Kidney epithelial cell (primary cell): ENCODE results near the gene CORO6. TPM values are rescaled to one million over a fixed set of nuclear protein-coding genes. Genes with fewer than 3 reads are reported as not detected.
A peak's percentile ranks its signal among the peaks of the same experiment; 100 is the strongest.

Experiments
- DNase-seq: peaks from one replicate; pipeline ENCODE4 v3.0.0-alpha.2; 2010; ENCODE audit warnings: low read depth
- H3K27me3 ChIP-seq: 2 replicates; pipeline ENCODE4 v1.6.0; 2011; ENCODE audit warnings: low read length; ENCODE audit not compliant: control insufficient read depth, insufficient read depth
- H3K36me3 ChIP-seq: 2 replicates; pipeline ENCODE4 v1.5.1; 2011; ENCODE audit warnings: low read length; ENCODE audit not compliant: control insufficient read depth, insufficient read depth
- H3K4me3 ChIP-seq: 2 replicates; pipeline ENCODE4 v1.5.1; 2011; ENCODE audit warnings: low read depth, mild to moderate bottlenecking, control low read depth, low read length
- CTCF ChIP-seq: IDR thresholded peaks from 2 replicates; pipeline ENCODE4 v1.5.1; 2011; ENCODE audit warnings: mild to moderate bottlenecking, moderate library complexity, low read length, control low read depth, inconsistent platforms; ENCODE audit not compliant: insufficient read depth, poor library complexity, severe bottlenecking
- total RNA-seq: library from RNA; depleted of rRNA; stranded (reverse); fragments of >200 nt; gene quantifications from 2 replicates; pipeline ENCODE4 v1.2.3, GENCODE V29; 2015

The CORO6 gene
- total RNA-seq, 1 donor from 2014 or later = 2.2 TPM

GRCh38 chr17:29586676-29587469 lies 35.8 kb downstream of the CORO6 start:
- H3K36me3 ChIP-seq = no peaks in the 10 kb centered on the region
- no peak for TF ChIP-seq CTCF
- DNase-seq = no peak
- H3K27me3 ChIP-seq = no peaks in the 10 kb centered on the region
- H3K4me3 ChIP-seq = no peak overlapping the region

GRCh38 chr17:29585080-29585751 lies 37.5 kb downstream of the CORO6 start:
- H3K4me3 ChIP-seq = no peak overlapping the region
- DNase-seq = no peak
- H3K27me3 ChIP-seq = no peaks in the 10 kb centered on the region
- peak; percentile 31 for TF ChIP-seq CTCF
- H3K36me3 ChIP-seq = no peaks in the 10 kb centered on the region

- no peak for TF ChIP-seq CTCF
Observed at GRCh38 chr17:29584452-29585079, 38.1 kb downstream of the CORO6 start.

GRCh38 chr17:29583324-29584248 lies 39.1 kb downstream of the CORO6 start:
- Histone ChIP-seq H3K27me3 (no peaks in the 10 kb centered on the region), H3K36me3 (no peaks in the 10 kb centered on the region), H3K4me3 (no peak overlapping the region)
- no peak for DNase-seq
- no peak for TF ChIP-seq CTCF

More at GRCh38 chr17:29584452-29585079, 38.1 kb downstream of the CORO6 start:
- no peak overlapping the region for H3K4me3 ChIP-seq
- no peaks in the 10 kb centered on the region for H3K27me3 ChIP-seq
- H3K36me3 ChIP-seq = no peaks in the 10 kb centered on the region
- DNase-seq = no peak

GRCh38 chr17:29582772-29583171 lies 39.9 kb downstream of the CORO6 start:
- no peak for TF ChIP-seq CTCF
- no peak overlapping the region for H3K4me3 ChIP-seq
- H3K27me3 ChIP-seq = no peaks in the 10 kb centered on the region
- no peak for DNase-seq
- no peaks in the 10 kb centered on the region for H3K36me3 ChIP-seq
